Lower leg skin (tissue), 3 donors: ENCODE data around the gene NKIRAS1.

Experiments used
- CTCF ChIP-seq, 3 donors: fragments of 450-650 bp; IDR thresholded peaks; one replicate each; pipeline ENCODE4 v1.5.1; 2016; ENCODE audit warnings: antibody characterized with exemption in 3 of 3, mild to moderate bottlenecking in 3 of 3, moderate library complexity in 2 of 3
- POLR2A ChIP-seq, 2 donors: fragments of 450-650 bp; IDR thresholded peaks; one replicate each; pipeline ENCODE4 v1.6.1; 2016 to 2017; ENCODE audit warnings: antibody characterized with exemption in 2 of 2, mild to moderate bottlenecking in 1 of 2, moderate library complexity in 1 of 2

DNA sequence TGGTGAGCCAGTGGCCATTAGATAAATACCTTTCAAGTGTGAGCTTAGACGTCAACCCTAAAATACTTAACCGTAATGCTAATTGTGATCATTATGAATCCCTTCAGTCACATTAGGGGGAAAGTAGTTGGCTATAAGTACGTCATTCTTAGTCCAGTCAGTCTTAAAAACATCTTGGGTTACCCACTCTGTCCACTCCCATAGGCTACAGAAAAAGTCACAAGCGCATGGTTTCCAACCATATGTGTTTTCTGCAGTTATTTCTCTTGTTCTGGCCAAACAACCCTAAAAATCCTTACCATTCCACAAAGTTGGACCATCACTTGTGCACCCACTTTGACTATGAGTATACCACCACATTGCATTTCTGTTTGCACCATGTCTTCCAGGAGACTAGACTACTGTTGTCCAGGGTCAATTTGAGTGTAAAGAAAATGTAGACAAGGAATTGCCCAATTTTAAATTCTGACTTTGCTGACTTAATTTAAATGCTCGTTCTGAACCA, 3.4 kb upstream of the NKIRAS1 start:
- TF ChIP-seq POLR2A (IDR thresholded peaks at IDR 0.05) (no peak), CTCF (IDR thresholded peaks at IDR 0.05) (no peak)
